ENCODE measurements around the gene STT3B.

GRCh38 chr3:31531992-31532586, 636 bp upstream of the STT3B start:
- TF ChIP-seq POLR2AphosphoS5 (IDR thresholded peaks at IDR 0.05; ENCODE audit: low read depth, low read length), result peak; percentile 93
- peak in 1 of 2 experiments; percentile 26; a peak in 1 of 4 replicates for TF ChIP-seq REST (IDR thresholded peaks at IDR 0.05; ENCODE audit: insufficient read depth in 1 of 2, low read depth in 2 of 2, low read length in 2 of 2)
- no peak for TF ChIP-seq TAF1 (IDR thresholded peaks at IDR 0.05; ENCODE audit: borderline replicate concordance, insufficient read depth, low read length)

Measured in PFSK-1 (cell line).